IMR-90 (cell line): ENCODE results near the gene SPIN1. TPM values are rescaled to one million over a fixed set of nuclear protein-coding genes. Genes with fewer than 3 reads are reported as not detected.

ENCODE experiments used
- ATAC-seq: fragments of 200-7000 bp; cut with Tn5 transposase; 2 replicates; pipeline ENCODE4 v1.9.1; 2020; ENCODE audit warnings: low read depth, mild to moderate bottlenecking, moderate library complexity
- BruUV-seq: library from RNA; stranded (reverse); fragments of 400-500 nt; replicated peaks from 2 replicates; lab custom pipeline; 2021; lab: Mats Ljungman, UMichigan
- CTCF ChIA-PET: fragments of 300-600 bp; formaldehyde crosslinking; extraction: SDS; loops from one replicate; lab custom pipeline; 2021; ENCODE audit warnings: antibody characterized with exemption; lab: Yijun Ruan, JAX
- POLR2A ChIA-PET: fragments of 300-600 bp; sonication (Branson Sonifier 250); formaldehyde crosslinking; loops from one replicate; lab custom pipeline; 2022; ENCODE audit warnings: antibody characterized with exemption; ENCODE audit not compliant: unreplicated experiment; lab: Charles Lee
- DNase-seq: peaks from one replicate; pipeline ENCODE4 v3.0.0; 2013
- H2AFZ ChIP-seq: replicated peaks from 2 replicates; pipeline ENCODE3; 2013; ENCODE audit warnings: low read length, mild to moderate bottlenecking; ENCODE audit not compliant: poor library complexity
- H2AK5ac ChIP-seq: 2 replicates; pipeline ENCODE4 v1.6.1; 2013; ENCODE audit warnings: low read depth, low read length, inconsistent platforms
- H2AK9ac ChIP-seq: replicated peaks from 2 replicates; pipeline ENCODE3; 2013; ENCODE audit warnings: mild to moderate bottlenecking, low read depth, low read length, moderate library complexity; ENCODE audit not compliant: poor library complexity
- H2BK120ac ChIP-seq: 2 replicates; pipeline ENCODE4 v1.6.1; 2013; ENCODE audit warnings: low read depth, low read length, inconsistent platforms
- H2BK15ac ChIP-seq: 3 replicates; pipeline ENCODE4 v1.6.1; 2013; ENCODE audit warnings: low read depth, low read length, inconsistent platforms
- H2BK20ac ChIP-seq: 2 replicates; pipeline ENCODE4 v1.6.1; 2013; ENCODE audit warnings: low read depth, mild to moderate bottlenecking, inconsistent platforms, low read length, moderate library complexity
- H2BK5ac ChIP-seq: 2 replicates; pipeline ENCODE4 v1.6.1; 2013; ENCODE audit warnings: mild to moderate bottlenecking, low read depth, low read length, inconsistent platforms; ENCODE audit not compliant: poor library complexity, severe bottlenecking
- H3K14ac ChIP-seq: replicated peaks from 2 replicates; pipeline ENCODE4 v1.6.1; 2013; ENCODE audit warnings: low read depth, low read length, inconsistent platforms
- H3K18ac ChIP-seq: 2 replicates; pipeline ENCODE4 v1.6.1; 2013; ENCODE audit warnings: low read depth, low read length, control low read depth
- H3K23ac ChIP-seq: 2 replicates; pipeline ENCODE4 v1.6.1; 2013; ENCODE audit warnings: low read depth, low read length, inconsistent platforms
- H3K27ac ChIP-seq: 2 replicates; pipeline ENCODE4 v1.5.1; 2013; ENCODE audit warnings: mild to moderate bottlenecking, control low read depth, low read length; ENCODE audit not compliant: insufficient read depth
- H3K27me3 ChIP-seq: 2 replicates; pipeline ENCODE4 v1.6.1; 2013; ENCODE audit warnings: low read length; ENCODE audit not compliant: control insufficient read depth, insufficient read depth
- H3K36me3 ChIP-seq: 2 replicates; pipeline ENCODE4 v1.6.1; 2013; ENCODE audit warnings: low read length, mixed read lengths; ENCODE audit not compliant: control insufficient read depth, insufficient read depth
- H3K4ac ChIP-seq: 2 replicates; pipeline ENCODE4 v1.6.1; 2013; ENCODE audit warnings: low read depth, low read length, inconsistent platforms
- H3K4me1 ChIP-seq: 2 replicates; pipeline ENCODE4 v1.6.1; 2013; ENCODE audit warnings: low read length, mixed read lengths; ENCODE audit not compliant: control insufficient read depth, insufficient read depth
- H3K4me2 ChIP-seq: 2 replicates; pipeline ENCODE4 v1.6.1; 2013; ENCODE audit warnings: low read depth, mild to moderate bottlenecking, control low read depth, low read length, moderate library complexity
- H3K4me3 ChIP-seq: 2 replicates; pipeline ENCODE4 v1.5.1; 2013; ENCODE audit warnings: low read depth, mild to moderate bottlenecking, control low read depth, low read length, moderate library complexity; ENCODE audit not compliant: insufficient read depth
- H3K56ac ChIP-seq: 2 replicates; pipeline ENCODE4 v1.6.1; 2013; ENCODE audit warnings: low read length, inconsistent platforms; ENCODE audit not compliant: insufficient read depth; ENCODE audit errors: extremely low read depth
- H3K79me1 ChIP-seq, 2 experiments: 2 replicates each; pipeline ENCODE4 v1.6.1; 2013; ENCODE audit warnings: low read length in 2 of 2, inconsistent platforms in 1 of 2, low read depth in 1 of 2
- H3K9ac ChIP-seq: 2 replicates; pipeline ENCODE4 v1.6.1; 2013; ENCODE audit warnings: low read depth, low read length, control low read depth
- H3K9me1 ChIP-seq: 2 replicates; pipeline ENCODE4 v1.6.1; 2013; ENCODE audit warnings: low read length, inconsistent platforms; ENCODE audit not compliant: insufficient read depth
- H3K9me3 ChIP-seq: 2 replicates; pipeline ENCODE4 v1.6.1; 2013; ENCODE audit warnings: low read length; ENCODE audit not compliant: control insufficient read depth, insufficient read depth
- H4K20me1 ChIP-seq: 2 replicates; pipeline ENCODE4 v1.6.1; 2013; ENCODE audit warnings: low read length, inconsistent platforms; ENCODE audit not compliant: insufficient read depth
- H4K5ac ChIP-seq: 2 replicates; pipeline ENCODE4 v1.6.1; 2013; ENCODE audit warnings: mild to moderate bottlenecking, low read depth, low read length, control low read depth
- H4K8ac ChIP-seq, 2 experiments: 2 replicates each; pipeline ENCODE4 v1.6.1; 2013; ENCODE audit warnings: low read depth in 2 of 2, low read length in 2 of 2, control low read depth in 1 of 2, inconsistent platforms in 1 of 2
- H4K91ac ChIP-seq: 2 replicates; pipeline ENCODE4 v1.6.1; 2013; ENCODE audit warnings: low read depth, low read length, inconsistent platforms; ENCODE audit not compliant: insufficient read depth
- BHLHE40 ChIP-seq: fragments of 150-350 bp; IDR thresholded peaks from 2 replicates; pipeline ENCODE4 v1.6.1; 2016; ENCODE audit warnings: mild to moderate bottlenecking, low read depth, low read length
- MXI1 ChIP-seq: IDR thresholded peaks from 2 replicates; pipeline ENCODE4 v1.6.1; 2012; ENCODE audit warnings: low read depth, mild to moderate bottlenecking, low read length, moderate library complexity, borderline replicate concordance
- NFE2L2 ChIP-seq: fragments of 150-350 bp; IDR thresholded peaks from 2 replicates; pipeline ENCODE4 v1.6.1; 2016; ENCODE audit warnings: low read depth, mild to moderate bottlenecking, low read length
- RCOR1 ChIP-seq: IDR thresholded peaks from 2 replicates; pipeline ENCODE4 v1.6.1; 2012; ENCODE audit warnings: mild to moderate bottlenecking, low read length, improper control_type of control experiment; ENCODE audit not compliant: insufficient replicate concordance
- RFX5 ChIP-seq: IDR thresholded peaks from 2 replicates; pipeline ENCODE4 v1.8.0; 2012; ENCODE audit warnings: low read depth, mild to moderate bottlenecking, low read length, moderate library complexity
- WGBS, 2 experiments: methylation state at CpG; one replicate each; pipeline versions ENCODE4 v1.1.5 to v1.1.7; 2013; ENCODE audit warnings: missing lambda C conversion rate in 2 of 2; ENCODE audit not compliant: insufficient read length in 1 of 2; ENCODE audit errors: extremely low coverage in 2 of 2; 5-methylcytosine and 5-hydroxymethylcytosine counted together
- dilution Hi-C: fragments of 300-500 bp; cut with HindIII; formaldehyde crosslinking; loops from one replicate; pipeline ENCODE4 v1.14.3; 2018; ENCODE audit warnings: low sequenced_read_pairs; ENCODE audit not compliant: unreplicated experiment
- in situ Hi-C: fragments of 300-500 bp; cut with MboI; formaldehyde crosslinking; loops from 3 replicates; pipeline ENCODE4 v1.14.3; 2019; ENCODE audit warnings: low sequenced_read_pairs, inconsistent platforms, mixed read lengths
- intact Hi-C: fragments of 100-400 bp; cut with micrococcal nuclease; formaldehyde crosslinking; loops from 2 replicates; pipeline ENCODE4 v1.10.0; 2022
- polyA plus RNA-seq, 3 experiments: library from polyadenylated mRNA; depleted of rRNA; stranded (reverse); fragments of >200 nt; gene quantifications; 2 replicates each; pipeline ENCODE4 v1.2.3, GENCODE V29; 2012; ENCODE audit warnings: low replicate concordance in 1 of 3
- total RNA-seq: library from RNA; depleted of rRNA; stranded (reverse); fragments of >200 nt; gene quantifications from 2 replicates; pipeline ENCODE4 v1.2.3, GENCODE V29; 2012
- TF ChIP-seq, protein P1 (sequence below): fragments of 150-350 bp; IDR thresholded peaks from 2 replicates; pipeline ENCODE4 v1.6.1; 2016; ENCODE audit warnings: low read depth, mild to moderate bottlenecking, low read length, moderate library complexity, borderline replicate concordance
- TF ChIP-seq, protein P2 (sequence below): fragments of 150-350 bp; IDR thresholded peaks from 2 replicates; pipeline ENCODE4 v1.6.1; 2017; ENCODE audit warnings: mild to moderate bottlenecking, antibody characterized with exemption, low read length, low read depth

Gene SPIN1
- total and polyA plus RNA-seq, 2 of the 4 experiments (the other 2 are of a cell fraction), result 63.3 to 141 TPM

DNA sequence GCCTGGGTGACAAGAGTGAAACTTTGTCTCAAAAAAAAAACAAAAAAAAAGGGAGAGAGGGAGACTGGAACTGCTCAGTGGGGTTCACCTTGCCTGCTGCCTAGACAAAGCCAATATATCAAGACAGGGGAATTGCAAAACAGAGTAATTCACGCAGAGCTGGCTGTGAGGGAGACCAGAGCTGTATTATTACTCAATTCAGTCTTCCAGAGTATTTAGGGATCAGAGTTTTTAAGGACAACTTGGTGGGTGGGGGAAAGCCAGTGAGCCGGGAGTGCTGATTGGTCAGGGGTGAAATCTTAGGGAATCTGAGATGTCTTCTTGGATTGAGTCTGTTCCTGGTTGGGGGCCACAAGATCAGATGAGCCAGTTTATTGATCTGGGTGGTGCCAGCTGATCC lies 25.6 kb upstream of the SPIN1 start:
- intact Hi-C loops, result no loop called here

More for the DNA sequence above, 25.6 kb upstream of the SPIN1 start:
- Histone ChIP-seq H3K18ac (no peak overlapping the region), H3K79me1 (no peaks in the 10 kb centered on the region), H4K20me1 (no peaks in the 10 kb centered on the region), H4K8ac (no peak overlapping the region), H4K91ac (no peak overlapping the region), H3K4me3 (no peak overlapping the region), H2BK120ac (no peak overlapping the region), H3K27me3 (peaks cover 1% of the 10 kb centered on the region; the same call in 1 of the 2 replicates), H3K27ac (no peak overlapping the region), H3K56ac (no peak overlapping the region), H2AK5ac (no peak overlapping the region), H3K4me1 (no peaks in the 10 kb centered on the region), H3K36me3 (no peaks in the 10 kb centered on the region), H3K4me2 (no peak overlapping the region), H2BK5ac (no peak overlapping the region), H4K5ac (no peak overlapping the region), H3K9me1 (no peaks in the 10 kb centered on the region), H2AK9ac (no peak overlapping the region), H3K4ac (no peak overlapping the region), H2BK20ac (no peak overlapping the region), H3K23ac (no peak overlapping the region), H2BK15ac (no peak overlapping the region), H3K9me3 (no peaks in the 10 kb centered on the region), H3K9ac (no peak overlapping the region), H2AFZ (no peak overlapping the region), H3K14ac (no peak overlapping the region)
- dilution Hi-C loops (no loop called here), in situ Hi-C loops (loop anchor here (10.0 kb wide), 1 partner anchor 188 kb away; no protein-coding TSS in a partner anchor)
- TF ChIP-seq RCOR1 (no peak), BHLHE40 (no peak), NFE2L2 (no peak), MXI1 (no peak), RFX5 (no peak)
- TF ChIP-seq, protein P1, sequence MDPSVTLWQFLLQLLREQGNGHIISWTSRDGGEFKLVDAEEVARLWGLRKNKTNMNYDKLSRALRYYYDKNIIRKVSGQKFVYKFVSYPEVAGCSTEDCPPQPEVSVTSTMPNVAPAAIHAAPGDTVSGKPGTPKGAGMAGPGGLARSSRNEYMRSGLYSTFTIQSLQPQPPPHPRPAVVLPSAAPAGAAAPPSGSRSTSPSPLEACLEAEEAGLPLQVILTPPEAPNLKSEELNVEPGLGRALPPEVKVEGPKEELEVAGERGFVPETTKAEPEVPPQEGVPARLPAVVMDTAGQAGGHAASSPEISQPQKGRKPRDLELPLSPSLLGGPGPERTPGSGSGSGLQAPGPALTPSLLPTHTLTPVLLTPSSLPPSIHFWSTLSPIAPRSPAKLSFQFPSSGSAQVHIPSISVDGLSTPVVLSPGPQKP, result no peak
- TF ChIP-seq, protein P2, sequence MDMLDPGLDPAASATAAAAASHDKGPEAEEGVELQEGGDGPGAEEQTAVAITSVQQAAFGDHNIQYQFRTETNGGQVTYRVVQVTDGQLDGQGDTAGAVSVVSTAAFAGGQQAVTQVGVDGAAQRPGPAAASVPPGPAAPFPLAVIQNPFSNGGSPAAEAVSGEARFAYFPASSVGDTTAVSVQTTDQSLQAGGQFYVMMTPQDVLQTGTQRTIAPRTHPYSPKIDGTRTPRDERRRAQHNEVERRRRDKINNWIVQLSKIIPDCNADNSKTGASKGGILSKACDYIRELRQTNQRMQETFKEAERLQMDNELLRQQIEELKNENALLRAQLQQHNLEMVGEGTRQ, result no peak
- no TSS peak for BruUV-seq
- ATAC-seq, result no peak
- ChIA-PET CTCF (no interaction called here), POLR2A (no interaction called here)
- 88% methylated on average over 1 of the region's 2 CpGs; no CpG with 5 or more reads in 1 of the 2 experiments for WGBS, 2 experiments
- DNase-seq, result no peak
